Kidney glomerular epithelial cell (primary cell): ENCODE data around the gene NR4A1.

Experiments
- DNase-seq: peaks from one replicate; lab custom pipeline; 2025; lab: John Stamatoyannopoulos, UW

The NR4A1 gene

DNA sequence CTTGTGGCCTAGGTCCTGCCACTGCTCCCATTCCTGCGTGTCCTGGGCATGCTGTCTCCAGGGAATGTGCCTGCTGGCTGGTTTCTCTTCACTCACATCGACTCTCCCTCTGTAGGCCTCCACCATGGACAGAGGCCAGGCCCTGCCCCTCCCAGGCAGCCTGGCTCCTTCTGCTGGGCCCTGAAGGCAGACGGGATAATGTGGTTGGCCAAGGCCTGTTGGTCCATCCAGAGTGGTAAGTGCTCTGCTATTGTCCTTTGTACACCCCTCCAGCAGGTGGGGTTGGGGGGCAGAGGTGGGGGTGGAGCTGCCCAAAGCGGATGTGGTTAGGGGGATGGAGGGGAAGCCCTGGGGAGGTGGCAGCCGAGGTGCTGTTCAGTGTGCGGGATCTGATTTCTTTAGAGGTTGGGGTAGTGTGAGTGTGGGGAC is 9.5 kb upstream of the NR4A1 start:
- no peak for DNase-seq

DNA sequence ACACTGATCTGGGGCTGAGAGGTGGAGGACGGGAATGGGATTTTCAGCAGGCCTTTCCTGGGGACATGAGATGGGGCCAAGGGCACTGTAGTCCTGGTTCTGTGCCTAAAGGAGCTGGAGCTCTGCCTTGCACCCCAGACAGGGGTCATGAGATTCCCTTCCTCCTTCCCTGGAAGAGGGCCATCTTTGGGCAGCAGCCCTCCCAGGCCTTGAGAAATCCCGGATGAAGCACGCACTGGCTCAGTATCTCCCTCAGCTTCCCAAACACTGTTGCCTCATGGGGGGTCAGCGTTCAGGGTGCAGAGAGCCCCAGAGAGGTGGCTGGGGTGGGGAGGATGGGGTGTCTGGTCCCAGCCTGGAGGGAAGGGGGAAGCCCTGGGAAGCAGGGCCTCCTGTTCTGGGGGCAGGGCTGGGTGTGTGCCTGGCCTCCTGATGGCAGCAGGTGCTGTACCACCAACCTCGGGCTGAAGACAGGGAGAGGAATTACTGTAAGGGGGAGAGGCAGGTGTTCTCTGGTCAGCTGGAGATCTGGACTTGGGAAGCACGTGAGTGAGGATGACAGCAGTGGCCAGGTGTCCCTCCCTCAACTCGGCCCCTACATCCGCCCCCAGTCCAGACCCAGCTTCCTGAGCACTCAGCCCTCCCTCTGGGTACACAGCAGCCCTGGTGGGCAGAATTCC is 8.4 kb upstream of the NR4A1 start:
- no peak for DNase-seq

DNA sequence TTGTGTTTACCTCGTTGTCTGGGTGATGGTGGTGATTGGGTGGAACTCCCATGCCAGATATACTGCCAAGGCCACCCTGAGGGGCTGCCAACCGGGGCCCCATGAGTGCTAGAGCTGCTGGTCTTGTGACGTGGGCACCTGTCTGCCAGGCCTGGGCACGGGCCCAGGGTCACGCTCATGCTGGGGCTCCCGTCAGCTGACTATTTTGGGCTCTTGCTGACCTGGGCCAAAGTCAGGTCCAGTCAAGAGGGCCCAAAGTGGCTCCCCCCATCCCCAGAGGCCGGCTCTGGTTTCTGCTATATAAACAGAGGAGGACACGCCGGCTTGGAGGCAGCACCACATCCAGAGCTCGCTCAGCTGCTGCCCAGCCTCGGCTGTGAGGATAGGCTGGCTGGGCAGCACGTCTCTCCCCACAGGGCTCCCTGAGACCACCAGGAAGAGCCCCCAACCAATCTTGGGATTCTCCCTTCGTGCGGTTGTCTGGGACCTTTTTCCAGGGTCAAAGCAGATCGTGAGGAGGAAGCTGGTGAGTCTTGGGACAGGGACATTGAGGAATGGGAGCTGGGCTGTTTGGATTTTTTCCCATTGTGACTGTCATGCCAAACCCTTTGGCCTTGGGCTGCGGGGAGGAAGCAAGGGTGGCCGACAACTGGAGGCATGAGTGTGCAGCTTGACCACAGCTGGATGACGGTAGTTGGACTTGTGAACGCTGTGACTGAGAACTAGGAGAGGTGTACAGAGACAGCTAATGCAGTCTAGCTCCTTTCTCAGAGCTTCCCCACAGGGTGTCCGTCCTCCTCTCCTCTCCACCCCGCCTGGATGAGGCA is 7.6 kb upstream of the NR4A1 start:
- DNase-seq = no peak

DNA sequence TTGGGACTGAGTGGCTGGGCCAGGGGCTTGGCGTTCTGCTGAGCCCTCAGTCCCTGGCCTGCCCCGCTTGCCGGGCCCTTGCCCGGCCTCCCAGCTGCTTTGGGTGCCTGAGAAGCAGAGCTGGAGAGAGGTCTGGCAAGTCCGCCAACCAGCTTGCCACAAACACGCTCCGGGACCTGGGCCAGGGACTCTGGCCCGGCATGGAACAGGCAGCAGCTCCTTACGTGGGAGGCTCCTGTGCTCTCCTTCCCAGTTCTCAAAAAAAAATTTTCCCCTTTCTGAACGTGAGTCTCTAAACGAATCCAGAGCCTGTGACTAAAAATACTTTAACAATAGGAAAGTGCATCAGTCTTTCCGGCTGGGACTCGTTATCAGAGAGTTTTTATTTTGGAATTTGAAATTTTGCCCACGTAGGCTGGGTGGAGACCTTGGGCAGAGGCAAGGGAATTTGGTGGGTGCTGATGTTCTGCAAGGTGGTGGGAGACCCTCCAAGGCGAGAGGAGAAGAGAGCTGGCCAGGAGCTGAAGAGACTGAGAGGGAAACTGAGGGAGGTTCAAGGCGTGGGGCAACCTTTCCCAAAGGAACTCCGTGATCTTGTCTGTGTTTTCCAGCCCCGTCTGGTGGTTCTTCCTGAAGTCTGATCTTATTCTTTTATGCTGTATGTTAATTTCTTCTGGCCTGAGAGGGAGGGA is 6.8 kb upstream of the NR4A1 start:
- DNase-seq = no peak

DNA sequence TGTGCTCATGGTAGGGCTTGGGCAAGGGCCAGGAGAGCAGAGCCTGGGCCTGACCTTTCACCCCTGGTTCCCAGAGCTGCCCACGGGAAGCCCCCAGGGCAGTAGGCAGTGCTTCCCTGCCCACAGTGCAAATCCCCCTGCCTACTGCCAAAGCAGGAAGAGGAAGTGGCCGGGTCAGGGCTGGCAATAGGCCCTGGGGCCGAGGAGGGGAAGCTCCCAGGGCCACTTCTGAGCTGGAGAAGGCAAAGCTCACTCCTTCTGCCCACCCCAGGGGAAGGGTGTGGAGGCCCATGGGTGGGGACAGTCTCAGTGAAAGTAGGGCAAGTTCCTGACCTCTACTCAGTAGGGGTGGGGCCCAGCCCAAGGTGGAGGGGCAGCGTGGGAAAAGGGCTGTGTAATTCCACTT is 5.4 kb upstream of the NR4A1 start:
- no peak for DNase-seq

DNA sequence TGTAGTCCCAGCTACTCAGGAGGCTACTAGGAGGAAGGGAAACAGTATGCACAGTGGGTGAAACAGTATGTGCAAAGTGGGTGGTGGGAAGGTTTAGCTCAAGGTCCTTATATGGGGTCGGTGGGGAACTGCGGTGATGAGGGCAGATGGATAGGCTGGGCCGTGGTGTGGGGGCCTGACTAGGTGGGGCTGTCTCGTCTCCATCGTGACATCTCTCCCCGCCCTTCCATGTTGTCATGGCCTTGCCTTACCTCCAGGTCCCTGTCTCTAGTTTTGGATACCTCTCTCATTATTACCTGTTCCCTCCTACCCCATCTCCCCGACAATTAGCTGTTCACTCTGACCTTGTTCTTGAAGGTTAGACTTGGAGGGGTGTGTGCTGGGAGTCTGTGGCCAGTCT is 4.4 kb upstream of the NR4A1 start:
- no peak for DNase-seq

DNA sequence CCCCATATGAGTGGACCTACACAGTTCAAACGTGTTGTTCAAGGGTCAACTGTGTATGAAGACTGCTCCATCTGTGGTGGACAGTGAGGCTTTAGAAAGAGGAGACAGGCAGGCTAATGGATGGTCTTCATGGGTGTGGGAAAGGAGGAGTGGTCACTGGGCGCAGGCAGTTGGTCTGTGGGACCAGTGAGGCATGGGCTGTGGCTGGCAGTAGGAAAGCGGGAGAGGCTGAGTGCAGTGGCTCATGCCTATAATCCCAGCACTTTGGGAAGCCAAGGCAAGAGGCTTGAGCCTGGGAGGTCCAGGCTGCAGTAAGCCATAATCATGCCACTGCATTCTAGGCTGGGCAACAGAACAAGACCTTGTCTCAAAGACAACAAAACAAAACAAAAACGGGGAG is 2.0 kb upstream of the NR4A1 start:
- no peak for DNase-seq

DNA sequence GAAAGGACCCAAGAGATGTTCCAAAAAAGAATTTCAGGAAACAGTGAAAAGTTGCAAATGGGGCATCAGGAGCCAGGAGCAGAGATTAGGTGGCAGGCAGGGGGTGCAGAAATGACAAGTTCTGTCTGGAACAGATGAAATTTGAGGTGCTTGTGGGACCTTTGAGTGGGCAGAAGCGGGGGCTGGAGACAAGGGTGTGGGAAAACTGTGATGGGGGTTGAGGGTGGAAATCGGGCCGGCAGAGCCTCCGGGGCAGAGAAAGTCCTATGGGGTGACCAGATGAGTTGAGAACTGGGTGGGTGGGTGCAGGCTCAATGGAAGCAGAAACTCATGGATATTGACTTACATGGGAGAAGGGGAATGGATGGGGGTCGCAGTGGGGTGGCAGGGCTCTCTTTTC is 1.6 kb upstream of the NR4A1 start:
- no peak for DNase-seq

DNA sequence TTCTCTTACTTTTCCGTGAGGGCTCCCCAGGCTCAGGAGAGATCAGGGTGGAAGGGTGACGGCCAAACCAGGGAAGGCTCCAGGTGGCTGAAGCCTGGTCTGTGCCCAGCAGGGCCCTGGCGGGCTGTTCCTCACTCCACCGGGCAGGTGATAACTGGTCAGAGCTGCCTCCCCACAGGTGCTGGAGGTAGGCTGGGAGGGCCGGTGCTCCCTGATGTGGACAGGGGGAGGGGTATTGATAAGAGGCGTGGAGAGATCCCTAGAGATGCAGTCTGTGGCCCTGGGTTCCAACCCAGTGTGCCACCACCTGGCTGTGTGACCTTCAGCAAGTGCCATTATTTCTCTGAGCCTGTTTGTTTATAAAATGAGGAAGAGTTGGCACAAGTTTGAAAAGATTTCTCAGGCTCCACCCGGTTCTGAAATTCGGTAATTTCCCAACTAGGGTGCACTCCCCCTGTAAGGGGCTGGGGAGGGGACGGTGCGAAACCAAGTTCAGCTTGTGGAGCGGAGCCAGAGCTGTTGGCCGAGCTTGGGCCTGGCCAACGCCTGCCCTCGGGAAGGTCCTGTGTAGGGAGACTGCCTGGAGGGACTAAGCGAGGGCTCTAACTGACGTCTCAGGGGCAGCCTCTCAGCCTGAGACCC is 1.0 kb upstream of the NR4A1 start:
- no peak for DNase-seq

DNA sequence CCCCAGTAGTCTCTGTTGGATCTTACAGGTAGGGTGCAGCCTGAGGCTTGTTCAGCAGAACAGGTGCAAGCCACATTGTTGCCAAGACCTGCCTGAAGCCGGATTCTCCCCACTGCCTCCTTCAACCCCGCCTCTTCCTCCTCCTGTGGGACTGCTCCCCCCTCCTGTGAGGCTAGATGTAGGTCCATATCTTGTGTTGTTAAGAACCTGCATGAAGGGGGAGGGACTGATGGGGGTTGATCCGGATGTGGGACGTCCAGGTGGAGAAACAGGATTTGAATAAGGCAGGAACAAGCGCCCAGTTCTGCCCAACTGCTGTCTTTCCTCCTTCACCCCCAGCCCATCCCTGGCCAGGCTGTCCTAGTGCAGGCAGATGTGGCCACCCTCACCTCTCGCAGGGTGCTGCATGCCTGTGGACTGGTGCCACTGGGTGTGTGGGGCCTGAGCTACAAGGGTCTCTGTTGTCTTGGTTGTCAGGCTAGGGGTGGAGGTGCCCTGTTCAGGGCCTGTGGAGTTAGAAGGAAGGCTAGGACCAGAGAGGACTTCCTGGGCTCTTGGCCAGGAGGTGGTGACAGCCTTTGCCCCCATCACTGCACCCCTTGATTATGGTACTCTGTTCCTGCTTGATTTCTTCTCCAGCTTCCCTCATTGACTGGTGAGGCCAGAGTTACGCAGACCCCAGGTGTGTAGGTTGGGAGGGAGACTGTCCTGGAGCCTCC is 1.4 kb downstream of the NR4A1 start:
- DNase-seq = no peak

DNA sequence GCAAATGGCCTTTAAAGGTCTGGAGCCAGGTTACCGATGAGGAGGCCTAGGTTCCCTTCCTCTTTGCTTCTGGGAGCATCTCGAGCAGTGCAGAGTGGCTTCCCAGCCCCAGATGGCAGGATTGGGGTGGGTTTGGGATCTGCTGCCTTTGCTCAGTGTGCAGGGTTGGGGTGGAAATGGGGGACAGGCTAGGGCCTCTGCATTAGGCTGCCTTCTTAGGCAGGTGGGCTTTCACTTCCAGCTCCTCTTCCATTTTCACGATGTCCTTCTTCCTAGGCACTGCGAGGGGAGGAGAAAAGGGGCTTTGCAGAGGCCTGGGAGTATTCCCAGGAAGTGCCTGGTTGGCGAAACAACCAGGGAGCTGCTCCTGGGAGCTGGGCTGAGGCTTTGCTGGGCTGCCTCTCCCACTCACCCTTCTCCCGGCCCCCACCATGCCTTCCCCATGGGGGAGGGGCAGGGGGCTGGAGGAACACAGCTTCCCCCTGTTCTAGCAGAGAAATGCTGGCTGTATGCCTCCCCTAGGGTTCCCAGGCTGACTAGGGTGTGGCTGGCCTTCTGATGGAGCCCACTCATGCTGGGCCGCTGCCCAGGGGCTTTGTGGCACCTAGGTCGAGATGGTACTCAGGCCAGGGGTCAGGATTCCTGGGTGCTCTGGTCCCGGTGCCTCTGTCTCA is 2.4 kb downstream of the NR4A1 start:
- DNase-seq = no peak

DNA sequence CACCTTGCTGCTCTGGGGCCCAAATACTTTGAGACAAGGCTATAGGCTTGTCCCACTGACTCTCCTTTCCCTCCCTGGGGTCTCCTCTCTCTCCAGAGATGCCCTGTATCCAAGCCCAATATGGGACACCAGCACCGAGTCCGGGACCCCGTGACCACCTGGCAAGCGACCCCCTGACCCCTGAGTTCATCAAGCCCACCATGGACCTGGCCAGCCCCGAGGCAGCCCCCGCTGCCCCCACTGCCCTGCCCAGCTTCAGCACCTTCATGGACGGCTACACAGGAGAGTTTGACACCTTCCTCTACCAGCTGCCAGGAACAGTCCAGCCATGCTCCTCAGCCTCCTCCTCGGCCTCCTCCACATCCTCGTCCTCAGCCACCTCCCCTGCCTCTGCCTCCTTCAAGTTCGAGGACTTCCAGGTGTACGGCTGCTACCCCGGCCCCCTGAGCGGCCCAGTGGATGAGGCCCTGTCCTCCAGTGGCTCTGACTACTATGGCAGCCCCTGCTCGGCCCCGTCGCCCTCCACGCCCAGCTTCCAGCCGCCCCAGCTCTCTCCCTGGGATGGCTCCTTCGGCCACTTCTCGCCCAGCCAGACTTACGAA is 3.1 kb downstream of the NR4A1 start:
- DNase-seq = no peak

DNA sequence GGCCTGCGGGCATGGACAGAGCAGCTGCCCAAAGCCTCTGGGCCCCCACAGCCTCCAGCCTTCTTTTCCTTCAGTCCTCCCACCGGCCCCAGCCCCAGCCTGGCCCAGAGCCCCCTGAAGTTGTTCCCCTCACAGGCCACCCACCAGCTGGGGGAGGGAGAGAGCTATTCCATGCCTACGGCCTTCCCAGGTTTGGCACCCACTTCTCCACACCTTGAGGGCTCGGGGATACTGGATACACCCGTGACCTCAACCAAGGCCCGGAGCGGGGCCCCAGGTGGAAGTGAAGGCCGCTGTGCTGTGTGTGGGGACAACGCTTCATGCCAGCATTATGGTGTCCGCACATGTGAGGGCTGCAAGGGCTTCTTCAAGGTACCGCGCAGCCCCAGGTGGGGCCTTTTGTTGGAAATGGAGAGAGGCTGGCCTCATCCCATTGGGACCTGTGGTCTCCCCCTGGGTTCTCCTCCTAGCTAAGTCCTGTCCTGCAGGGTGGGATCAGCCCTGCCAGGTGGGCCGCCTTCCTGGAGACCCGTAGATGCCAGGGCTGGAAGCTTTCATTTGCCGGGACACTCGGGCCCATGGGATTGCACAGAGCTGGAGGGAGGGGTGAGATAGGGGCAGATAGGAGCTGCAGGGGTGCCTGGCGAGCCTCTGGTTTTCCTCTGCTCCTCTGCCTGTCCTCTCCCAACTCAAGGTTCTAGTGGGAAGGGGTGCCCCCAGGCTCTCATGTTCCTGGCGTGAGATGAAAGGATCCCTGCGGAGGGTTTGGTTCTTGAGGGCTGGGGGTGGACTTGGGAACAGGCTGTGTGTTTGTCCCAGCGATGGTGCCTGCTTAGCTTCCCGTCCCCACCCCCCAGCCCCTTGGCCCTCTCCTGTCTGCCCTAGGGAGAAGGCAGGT is 3.8 kb downstream of the NR4A1 start:
- no peak for DNase-seq

DNA sequence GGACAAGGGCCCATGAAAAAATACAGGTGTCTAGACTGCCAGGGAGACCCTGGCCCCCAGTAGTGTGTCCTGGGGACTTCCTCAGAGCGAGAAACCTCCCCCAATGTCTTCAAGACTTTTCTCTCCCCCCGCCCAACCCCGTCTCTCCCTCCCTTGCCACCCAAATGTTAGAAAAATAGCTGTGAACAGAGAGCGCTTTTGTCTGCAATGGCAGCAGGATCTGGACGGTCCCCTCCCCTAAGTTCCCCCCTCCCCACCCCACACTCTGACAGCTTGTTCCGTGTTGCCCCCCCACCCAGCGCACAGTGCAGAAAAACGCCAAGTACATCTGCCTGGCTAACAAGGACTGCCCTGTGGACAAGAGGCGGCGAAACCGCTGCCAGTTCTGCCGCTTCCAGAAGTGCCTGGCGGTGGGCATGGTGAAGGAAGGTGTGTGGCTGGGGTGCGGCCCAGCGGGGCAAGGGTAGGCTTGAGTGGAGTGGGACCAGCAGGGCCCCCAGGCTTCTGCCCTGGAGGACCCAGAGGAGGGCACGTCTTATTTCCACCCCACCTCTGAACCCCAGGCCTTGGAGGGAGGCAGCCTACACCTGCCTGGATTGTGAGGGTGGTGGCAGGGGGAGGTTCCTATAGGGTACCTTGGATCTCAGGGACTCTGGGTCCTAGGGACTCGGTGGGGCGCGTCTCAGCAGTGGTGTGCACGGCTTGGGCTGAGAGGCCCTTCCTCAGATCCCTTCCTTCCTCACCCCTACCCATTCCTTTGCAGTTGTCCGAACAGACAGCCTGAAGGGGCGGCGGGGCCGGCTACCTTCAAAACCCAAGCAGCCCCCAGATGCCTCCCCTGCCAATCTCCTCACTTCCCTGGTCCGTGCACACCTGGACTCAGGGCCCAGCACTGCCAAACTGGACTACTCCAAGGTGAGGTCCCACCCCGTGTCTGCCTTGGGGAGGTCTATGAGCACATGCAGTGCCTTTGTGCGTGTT is 4.8 kb downstream of the NR4A1 start:
- DNase-seq = no peak

DNA sequence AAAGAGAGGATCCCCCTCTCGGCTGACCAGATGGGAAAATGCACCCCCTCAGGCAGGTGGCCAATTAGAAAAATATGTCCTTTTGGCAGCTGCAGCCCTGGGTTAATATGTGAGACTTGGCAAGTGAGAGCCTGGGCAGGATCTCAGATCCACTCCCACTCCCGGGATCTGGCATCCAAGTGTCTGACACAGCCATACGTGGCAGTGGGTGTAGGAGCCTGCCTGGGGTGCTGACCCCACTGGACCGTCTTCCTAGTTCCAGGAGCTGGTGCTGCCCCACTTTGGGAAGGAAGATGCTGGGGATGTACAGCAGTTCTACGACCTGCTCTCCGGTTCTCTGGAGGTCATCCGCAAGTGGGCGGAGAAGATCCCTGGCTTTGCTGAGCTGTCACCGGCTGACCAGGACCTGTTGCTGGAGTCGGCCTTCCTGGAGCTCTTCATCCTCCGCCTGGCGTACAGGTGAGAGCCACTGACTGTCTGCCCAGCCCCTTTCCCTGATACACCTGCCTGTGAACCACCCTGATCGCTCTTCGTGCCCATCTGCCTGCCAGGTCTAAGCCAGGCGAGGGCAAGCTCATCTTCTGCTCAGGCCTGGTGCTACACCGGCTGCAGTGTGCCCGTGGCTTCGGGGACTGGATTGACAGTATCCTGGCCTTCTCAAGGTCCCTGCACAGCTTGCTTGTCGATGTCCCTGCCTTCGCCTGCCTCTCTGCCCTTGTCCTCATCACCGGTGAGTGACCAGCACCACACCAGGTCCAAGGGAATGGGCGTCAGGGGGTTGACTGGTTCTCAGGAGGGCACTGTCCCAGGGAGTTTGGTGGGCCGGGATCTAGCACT is 5.8 kb downstream of the NR4A1 start:
- no peak for DNase-seq

DNA sequence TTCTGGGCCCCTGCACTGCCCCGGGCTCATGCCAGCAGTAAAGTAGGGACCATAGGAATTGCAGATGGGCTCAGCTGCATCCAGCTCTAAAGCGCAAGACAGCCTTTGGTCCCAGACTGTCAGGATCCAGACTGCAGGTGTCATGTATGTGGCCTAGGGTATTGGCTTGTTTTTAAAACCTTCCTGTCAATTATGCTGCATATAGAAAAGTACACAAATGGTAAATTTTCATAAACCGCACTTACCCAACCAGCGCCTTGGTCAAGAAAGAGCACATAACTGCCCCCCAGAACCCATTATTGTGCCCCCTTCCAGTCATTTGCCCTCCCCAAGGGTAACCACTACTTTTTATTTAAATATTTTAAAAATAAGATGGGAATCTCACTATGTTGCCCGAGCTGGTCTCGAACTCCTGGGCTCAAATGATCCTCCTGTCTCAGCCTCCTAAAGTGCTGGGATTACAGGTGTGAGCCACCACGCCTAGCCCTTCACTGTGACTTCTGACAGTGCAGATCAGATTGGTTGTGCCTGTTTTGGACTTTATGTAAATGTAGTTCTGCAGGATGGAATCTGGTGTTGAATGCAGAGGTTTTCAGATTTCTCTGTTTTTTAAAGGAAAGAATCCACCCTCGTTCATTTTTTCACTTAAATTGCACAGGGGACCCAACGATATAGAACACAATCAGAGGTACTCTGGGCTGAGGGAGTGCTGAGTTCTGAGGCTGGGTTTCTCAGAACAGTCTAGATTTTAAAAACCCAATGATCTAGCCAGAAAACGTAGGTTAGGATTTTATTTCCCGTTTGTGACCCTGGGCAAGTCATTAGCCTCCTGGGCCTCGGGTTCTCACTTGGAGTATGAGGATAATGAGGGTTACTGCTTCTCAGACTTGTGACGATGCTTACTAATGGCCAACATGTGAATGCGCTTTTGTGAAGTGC is 6.7 kb downstream of the NR4A1 start:
- no peak for DNase-seq
